ENCODE measurements around the gene DYNLRB2.

The DYNLRB2 gene

GRCh38 chr16:80547145-80547544 lies 6.4 kb downstream of the DYNLRB2 start:
- DNase-seq = no peak

- DNase-seq = no peak
These were observed 11.5 kb downstream of the DYNLRB2 start for GRCh38 chr16:80552277-80552676.

GRCh38 chr16:80554033-80554432 lies 13.2 kb downstream of the DYNLRB2 start:
- no peak for DNase-seq

- no peak for DNase-seq
These were observed 15.7 kb downstream of the DYNLRB2 start for GRCh38 chr16:80556481-80556880.

GRCh38 chr16:80557037-80557436 lies 16.2 kb downstream of the DYNLRB2 start:
- no peak for DNase-seq

GRCh38 chr16:80559369-80559768 lies 18.6 kb downstream of the DYNLRB2 start:
- DNase-seq = no peak

GRCh38 chr16:80563066-80563465 lies 22.3 kb downstream of the DYNLRB2 start:
- DNase-seq = no peak

- no peak for DNase-seq
These were observed 23.6 kb downstream of the DYNLRB2 start for GRCh38 chr16:80564394-80564793.

- DNase-seq = no peak
These were observed 28.8 kb downstream of the DYNLRB2 start for GRCh38 chr16:80569440-80570105.

- DNase-seq = no peak
These were observed 29.3 kb downstream of the DYNLRB2 start for GRCh38 chr16:80570106-80570478.

GRCh38 chr16:80573700-80574120 lies 32.9 kb downstream of the DYNLRB2 start:
- DNase-seq = no peak

- no peak for DNase-seq
These were observed 35.6 kb downstream of the DYNLRB2 start for GRCh38 chr16:80576343-80576912.

- DNase-seq = no peak
These were observed 36.9 kb downstream of the DYNLRB2 start for GRCh38 chr16:80577485-80578280.

- DNase-seq = no peak
These were observed 39.5 kb downstream of the DYNLRB2 start for GRCh38 chr16:80580109-80580832.

GRCh38 chr16:80583466-80583865 lies 42.7 kb downstream of the DYNLRB2 start:
- DNase-seq = peak in 5 of 51 donors; percentile 1 to 40 (median 10)

- DNase-seq = no peak
These were observed 45.0 kb downstream of the DYNLRB2 start for GRCh38 chr16:80585764-80586163.

- DNase-seq = no peak
These were observed 45.7 kb downstream of the DYNLRB2 start for GRCh38 chr16:80586476-80586875.

GRCh38 chr16:80587071-80587470 lies 46.3 kb downstream of the DYNLRB2 start:
- no peak for DNase-seq

GRCh38 chr16:80591071-80591915 lies 50.5 kb downstream of the DYNLRB2 start:
- no peak for DNase-seq

- DNase-seq = no peak
These were observed 51.5 kb downstream of the DYNLRB2 start for GRCh38 chr16:80592273-80592672.

- DNase-seq = no peak
These were observed 54.0 kb downstream of the DYNLRB2 start for GRCh38 chr16:80594756-80595155.
